Measurements from ENCODE around the gene GPS1.

The GPS1 gene

GRCh38 chr17:82012640-82013295 is 38.9 kb upstream of the GPS1 start:
- Histone ChIP-seq H3K27ac (no peak overlapping the region), H3K27me3 (peaks cover 6 to 47% (median 32%) of the 10 kb centered on the region in 11 experiments; a peak in 21 of 22 replicates), H3K9me3 (replicated peaks in 1 of 11) (no peaks in the 10 kb centered on the region), H3K4me2 (peak overlapping the region in 10 of 11 experiments; percentile 9 to 86 (median 74); a peak in 19 of 22 replicates), H4K20me1 (peaks cover 2 to 88% (median 60%) of the 10 kb centered on the region in 11 experiments; a peak in 19 of 22 replicates), H3K4me1 (peaks cover 0 to 69% (median 48%) of the 10 kb centered on the region in 10 experiments; a peak in 18 of 20 replicates), H3K9ac (peak overlapping the region in 9 of 11 experiments; percentile 16 to 71 (median 47); a peak in 13 of 22 replicates), H3K36me3 (peaks cover 0 to 8% (median under 1%) of the 10 kb centered on the region in 11 experiments; a peak in 7 of 22 replicates), H3K4me3 (no peak overlapping the region; a peak in 1 of 20 replicates)
- no peak for TF ChIP-seq Cebpa-rat (IDR thresholded peaks at IDR 0.05)

GRCh38 chr17:82013341-82013740 is 38.4 kb upstream of the GPS1 start:
- H3K9me3 ChIP-seq (replicated peaks in 1 of 11), result no peaks in the 10 kb centered on the region
- peak overlapping the region in 9 of 11 experiments; percentile 44 to 86 (median 75); a peak in 19 of 22 replicates for H3K4me2 ChIP-seq
- H3K4me3 ChIP-seq, result no peak overlapping the region
- peak overlapping the region in 5 of 11 experiments; percentile 5 to 71 (median 52); a peak in 7 of 22 replicates for H3K9ac ChIP-seq
- peaks cover 0 to 64% (median 43%) of the 10 kb centered on the region in 10 experiments; a peak in 18 of 20 replicates for H3K4me1 ChIP-seq
- TF ChIP-seq Cebpa-rat (IDR thresholded peaks at IDR 0.05), result no peak
- H3K27me3 ChIP-seq, result peaks cover 6 to 44% (median 30%) of the 10 kb centered on the region in 11 experiments; a peak in 21 of 22 replicates
- no peak overlapping the region for H3K27ac ChIP-seq
- H3K36me3 ChIP-seq, result peaks cover 2 to 14% (median 6%) of the 10 kb centered on the region in 11 experiments; a peak in 17 of 22 replicates
- H4K20me1 ChIP-seq, result peaks cover 0 to 88% (median 60%) of the 10 kb centered on the region in 11 experiments; a peak in 19 of 22 replicates

GRCh38 chr17:82013772-82014321 is 37.9 kb upstream of the GPS1 start:
- peak overlapping the region; percentile 19 to 86 (median 73); a peak in 20 of 22 replicates for H3K4me2 ChIP-seq
- H3K9ac ChIP-seq, result peak overlapping the region in 7 of 11 experiments; percentile 27 to 71 (median 49); a peak in 10 of 22 replicates
- no peaks in the 10 kb centered on the region for H3K9me3 ChIP-seq (replicated peaks in 1 of 11)
- no peak for TF ChIP-seq Cebpa-rat (IDR thresholded peaks at IDR 0.05)
- H4K20me1 ChIP-seq, result peaks cover 0 to 88% (median 59%) of the 10 kb centered on the region in 11 experiments; a peak in 19 of 22 replicates
- peaks cover 7 to 19% (median 11%) of the 10 kb centered on the region in 11 experiments; a peak in 20 of 22 replicates for H3K36me3 ChIP-seq
- peaks cover 6 to 44% (median 30%) of the 10 kb centered on the region in 11 experiments; a peak in 21 of 22 replicates for H3K27me3 ChIP-seq
- no peak overlapping the region for H3K27ac ChIP-seq
- no peak overlapping the region; a peak in 1 of 20 replicates for H3K4me3 ChIP-seq
- peaks cover 0 to 61% (median 43%) of the 10 kb centered on the region in 10 experiments; a peak in 18 of 20 replicates for H3K4me1 ChIP-seq

- TF ChIP-seq Cebpa-rat (IDR thresholded peaks at IDR 0.05), result no peak
- Histone ChIP-seq H3K9me3 (replicated peaks in 1 of 11) (no peaks in the 10 kb centered on the region), H3K36me3 (peaks cover 10 to 25% (median 16%) of the 10 kb centered on the region in 11 experiments; a peak in 20 of 22 replicates), H3K27ac (peak overlapping the region in 1 of 11 experiments; percentile 9; a peak in 1 of 22 replicates), H4K20me1 (peaks cover 0 to 88% (median 61%) of the 10 kb centered on the region in 11 experiments; a peak in 19 of 22 replicates), H3K27me3 (peaks cover 6 to 44% (median 30%) of the 10 kb centered on the region in 11 experiments; a peak in 21 of 22 replicates), H3K4me3 (no peak overlapping the region; a peak in 1 of 20 replicates), H3K4me1 (peaks cover 0 to 55% (median 43%) of the 10 kb centered on the region in 10 experiments; a peak in 18 of 20 replicates), H3K4me2 (peak overlapping the region; percentile 19 to 86 (median 73); a peak in 20 of 22 replicates), H3K9ac (peak overlapping the region in 8 of 11 experiments; percentile 11 to 61 (median 41); a peak in 12 of 22 replicates)
Measured at GRCh38 chr17:82014432-82014831, 37.3 kb upstream of the GPS1 start.

- Histone ChIP-seq H3K27me3 (peaks cover 6 to 44% (median 30%) of the 10 kb centered on the region in 11 experiments; a peak in 21 of 22 replicates), H3K4me3 (no peak overlapping the region), H3K27ac (peak overlapping the region in 2 of 11 experiments; percentile 9 to 14; a peak in 1 of 22 replicates), H3K9me3 (replicated peaks in 1 of 11) (no peaks in the 10 kb centered on the region), H3K4me2 (peak overlapping the region in 9 of 11 experiments; percentile 44 to 86 (median 75); a peak in 18 of 22 replicates), H3K36me3 (peaks cover 10 to 25% (median 17%) of the 10 kb centered on the region in 11 experiments; a peak in 20 of 22 replicates), H4K20me1 (peaks cover under 1 to 92% (median 66%) of the 10 kb centered on the region in 11 experiments; a peak in 21 of 22 replicates), H3K4me1 (peaks cover 0 to 53% (median 43%) of the 10 kb centered on the region in 10 experiments; a peak in 18 of 20 replicates), H3K9ac (peak overlapping the region in 6 of 11 experiments; percentile 11 to 61 (median 50); a peak in 10 of 22 replicates)
- TF ChIP-seq Cebpa-rat (IDR thresholded peaks at IDR 0.05), result no peak
Measured at GRCh38 chr17:82014971-82015310, 36.8 kb upstream of the GPS1 start.

GRCh38 chr17:82015311-82015971 is 36.3 kb upstream of the GPS1 start:
- H3K27ac ChIP-seq, result peak overlapping the region in 1 of 11 experiments; percentile 14; a peak in 1 of 22 replicates
- no peaks in the 10 kb centered on the region for H3K9me3 ChIP-seq (replicated peaks in 1 of 11)
- H4K20me1 ChIP-seq, result peaks cover 6 to 96% (median 71%) of the 10 kb centered on the region in 11 experiments; a peak in 21 of 22 replicates
- peaks cover 6 to 44% (median 30%) of the 10 kb centered on the region in 11 experiments; a peak in 21 of 22 replicates for H3K27me3 ChIP-seq
- peaks cover 10 to 29% (median 17%) of the 10 kb centered on the region in 11 experiments; a peak in 20 of 22 replicates for H3K36me3 ChIP-seq
- no peak overlapping the region for H3K4me3 ChIP-seq
- H3K4me1 ChIP-seq, result peaks cover 0 to 55% (median 43%) of the 10 kb centered on the region in 10 experiments; a peak in 18 of 20 replicates
- peak overlapping the region in 4 of 11 experiments; percentile 33 to 61 (median 52); a peak in 6 of 22 replicates for H3K9ac ChIP-seq
- peak overlapping the region in 8 of 11 experiments; percentile 64 to 86 (median 76); a peak in 16 of 22 replicates for H3K4me2 ChIP-seq
- no peak for TF ChIP-seq Cebpa-rat (IDR thresholded peaks at IDR 0.05)

GRCh38 chr17:82016061-82016874 is 35.4 kb upstream of the GPS1 start:
- Histone ChIP-seq H3K36me3 (peaks cover 10 to 29% (median 17%) of the 10 kb centered on the region in 11 experiments; a peak in 20 of 22 replicates), H3K9ac (no peak overlapping the region), H3K27me3 (peaks cover 6 to 43% (median 29%) of the 10 kb centered on the region in 11 experiments; a peak in 21 of 22 replicates), H3K27ac (no peak overlapping the region), H3K4me2 (no peak overlapping the region), H3K4me3 (no peak overlapping the region), H3K9me3 (replicated peaks in 1 of 11) (no peaks in the 10 kb centered on the region), H4K20me1 (peaks cover 14 to 99% (median 77%) of the 10 kb centered on the region in 11 experiments; a peak in 21 of 22 replicates), H3K4me1 (peaks cover under 1 to 57% (median 50%) of the 10 kb centered on the region in 10 experiments)
- TF ChIP-seq Cebpa-rat (IDR thresholded peaks at IDR 0.05), result no peak
